ENCODE data around the gene PLA2G4D. TPM values are rescaled to one million over a fixed set of nuclear protein-coding genes. Genes with fewer than 3 reads are reported as not detected.

PLA2G4D gene
- total and polyA plus RNA-seq, 4 donors = 0.12 to 0.31 (median 0.15) TPM; not detected in 1

- H3K36me3 ChIP-seq (ENCODE audit: control insufficient read depth in 4 of 4, insufficient read depth in 4 of 4, low read length in 4 of 4) = no peaks in the 10 kb centered on the region
- H3K27ac ChIP-seq (ENCODE audit: low read depth in 1 of 2, low read length in 1 of 2) = no peak overlapping the region
- 92 to 93% methylated on average over 4 of the region's 4 CpGs for WGBS, 2 donors
- ATAC-seq (ENCODE audit: insufficient read depth, low FRiP score) = no peak
- TF ChIP-seq CTCF (IDR thresholded peaks at IDR 0.05; ENCODE audit: control extremely low read depth, extremely low read depth) = no peak
- no peak overlapping the region for H3K9ac ChIP-seq (ENCODE audit: insufficient read depth in 1 of 2, low read length in 2 of 2)
- peaks cover 0 to 5% (median 0%) of the 10 kb centered on the region in 5 donors for H3K4me1 ChIP-seq (ENCODE audit: control insufficient read depth in 5 of 5, insufficient read depth in 5 of 5, low read length in 5 of 5)
- no peak for DNase-seq
- H3K9me3 ChIP-seq (ENCODE audit: control insufficient read depth in 4 of 4, insufficient read depth in 3 of 4, low read length in 3 of 4) = no peaks in the 10 kb centered on the region
- no peak overlapping the region for H3K4me3 ChIP-seq
- no peaks in the 10 kb centered on the region for H3K27me3 ChIP-seq (ENCODE audit: control insufficient read depth in 3 of 3, insufficient read depth in 3 of 3, low read length in 2 of 3)
These were observed 39.0 kb upstream of the PLA2G4D start for GRCh38 chr15:42133356-42133755.

- peak overlapping the region in 1 of 2 donors; percentile 20 for H3K27ac ChIP-seq (ENCODE audit: low read depth in 1 of 2, low read length in 1 of 2)
- 62 to 81% methylated on average over 9 of the region's 9 CpGs for WGBS, 2 donors
- no peaks in the 10 kb centered on the region for H3K36me3 ChIP-seq (ENCODE audit: control insufficient read depth in 4 of 4, insufficient read depth in 4 of 4, low read length in 4 of 4)
- H3K27me3 ChIP-seq (ENCODE audit: control insufficient read depth in 3 of 3, insufficient read depth in 3 of 3, low read length in 2 of 3) = no peaks in the 10 kb centered on the region
- no peak overlapping the region for H3K9ac ChIP-seq (ENCODE audit: insufficient read depth in 1 of 2, low read length in 2 of 2)
- H3K4me1 ChIP-seq (ENCODE audit: control insufficient read depth in 5 of 5, insufficient read depth in 5 of 5, low read length in 5 of 5) = peaks cover 0 to 5% (median 0%) of the 10 kb centered on the region in 5 donors
- DNase-seq (no peak), ATAC-seq (ENCODE audit: insufficient read depth, low FRiP score) (peak; percentile 59)
- no peak overlapping the region for H3K4me3 ChIP-seq
- no peaks in the 10 kb centered on the region for H3K9me3 ChIP-seq (ENCODE audit: control insufficient read depth in 4 of 4, insufficient read depth in 3 of 4, low read length in 3 of 4)
- TF ChIP-seq CTCF (IDR thresholded peaks at IDR 0.05; ENCODE audit: control extremely low read depth, extremely low read depth) = no peak
These were observed 37.8 kb upstream of the PLA2G4D start for GRCh38 chr15:42131826-42132806.

- no peak overlapping the region for H3K4me3 ChIP-seq
- WGBS, 2 donors = 100% methylated on average over 1 of the region's 1 CpG
- no peaks in the 10 kb centered on the region for H3K27me3 ChIP-seq (ENCODE audit: control insufficient read depth in 3 of 3, insufficient read depth in 3 of 3, low read length in 2 of 3)
- H3K27ac ChIP-seq (ENCODE audit: low read depth in 1 of 2, low read length in 1 of 2) = no peak overlapping the region
- ATAC-seq (ENCODE audit: insufficient read depth, low FRiP score) (no peak), DNase-seq (no peak)
- peaks cover 0 to 5% (median 0%) of the 10 kb centered on the region in 5 donors for H3K4me1 ChIP-seq (ENCODE audit: control insufficient read depth in 5 of 5, insufficient read depth in 5 of 5, low read length in 5 of 5)
- TF ChIP-seq CTCF (IDR thresholded peaks at IDR 0.05; ENCODE audit: control extremely low read depth, extremely low read depth) = no peak
- H3K9me3 ChIP-seq (ENCODE audit: control insufficient read depth in 4 of 4, insufficient read depth in 3 of 4, low read length in 3 of 4) = no peaks in the 10 kb centered on the region
- no peaks in the 10 kb centered on the region for H3K36me3 ChIP-seq (ENCODE audit: control insufficient read depth in 4 of 4, insufficient read depth in 4 of 4, low read length in 4 of 4)
- no peak overlapping the region for H3K9ac ChIP-seq (ENCODE audit: insufficient read depth in 1 of 2, low read length in 2 of 2)
These were observed 36.6 kb upstream of the PLA2G4D start for GRCh38 chr15:42131006-42131405.

All from lung (tissue), 12 donors.